ENCODE data around the gene ZBTB18.

The ZBTB18 gene

DNA sequence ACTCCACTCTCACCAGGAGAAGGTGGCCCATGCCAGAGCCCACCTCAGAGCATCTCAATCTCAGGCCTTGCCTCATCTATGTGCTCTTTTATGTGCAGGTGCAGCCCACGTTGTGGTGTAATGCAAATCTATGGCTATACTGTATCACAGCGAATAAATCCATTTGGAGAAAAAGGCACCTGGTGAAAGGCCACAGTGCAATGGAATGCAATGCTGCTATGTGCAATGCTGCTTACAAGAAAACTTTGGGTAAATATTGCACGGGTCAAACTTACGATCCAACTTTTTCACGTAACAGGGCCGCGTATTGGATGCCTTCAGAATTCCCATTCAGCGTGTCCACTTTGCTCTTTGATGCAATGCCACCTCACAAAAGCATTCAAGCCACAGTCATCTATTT lies 13.5 kb downstream of the ZBTB18 start:
- no peak for DNase-seq

DNA sequence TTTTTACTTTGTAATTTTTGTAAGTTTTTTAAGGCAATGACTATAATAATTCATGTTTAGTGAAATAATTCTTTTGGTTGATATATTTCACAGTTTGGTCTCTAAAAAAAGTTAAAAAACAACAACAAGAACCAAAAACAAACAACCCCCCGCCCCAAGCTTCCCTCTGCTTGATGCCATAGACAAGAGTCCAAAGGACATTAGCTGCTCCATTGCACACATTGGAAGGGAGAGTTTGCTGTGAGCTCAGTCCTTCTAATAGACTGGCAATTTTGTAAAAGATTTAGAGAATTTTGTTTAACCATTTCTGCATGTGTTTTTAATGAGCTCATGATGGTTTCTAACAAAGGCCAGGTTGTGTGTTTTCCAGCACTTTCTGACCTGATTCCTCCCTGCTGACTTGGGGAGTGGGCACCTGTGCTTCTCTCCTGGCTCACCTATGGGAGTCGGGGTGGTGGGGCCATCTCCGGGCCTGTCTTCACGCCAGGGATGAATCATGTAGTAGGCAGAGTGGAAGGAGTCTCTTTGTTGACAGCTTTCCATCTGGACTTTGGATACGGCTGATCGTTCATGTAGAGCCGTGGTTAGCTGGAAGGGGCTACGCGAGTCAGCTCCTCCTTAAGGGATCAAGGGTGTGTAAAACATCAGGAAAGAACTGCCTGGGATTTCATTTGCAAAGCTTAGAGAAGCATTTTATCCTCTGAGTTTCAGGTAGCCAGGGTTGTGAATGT lies 14.1 kb downstream of the ZBTB18 start:
- DNase-seq, result no peak

DNA sequence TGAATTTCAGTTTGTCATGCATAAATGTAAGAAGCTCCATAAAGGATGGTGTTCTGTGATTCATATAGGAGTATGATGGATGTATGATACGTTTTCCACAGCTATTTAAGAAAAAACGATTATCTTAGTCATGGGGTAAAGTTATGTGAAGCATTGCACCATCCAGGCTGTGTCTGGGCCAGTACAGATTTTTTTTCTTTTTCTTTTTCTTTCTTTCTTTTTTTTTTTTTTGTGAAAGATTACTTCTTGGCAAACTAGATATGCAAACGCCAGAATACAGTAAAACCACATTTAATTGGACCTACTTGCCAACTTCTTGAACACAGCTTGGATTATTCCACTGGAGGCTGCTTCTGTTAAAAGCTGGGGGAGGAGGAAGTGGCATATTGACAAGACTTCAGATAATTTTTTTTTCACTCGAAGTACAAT lies 14.9 kb downstream of the ZBTB18 start:
- DNase-seq, result no peak

DNA sequence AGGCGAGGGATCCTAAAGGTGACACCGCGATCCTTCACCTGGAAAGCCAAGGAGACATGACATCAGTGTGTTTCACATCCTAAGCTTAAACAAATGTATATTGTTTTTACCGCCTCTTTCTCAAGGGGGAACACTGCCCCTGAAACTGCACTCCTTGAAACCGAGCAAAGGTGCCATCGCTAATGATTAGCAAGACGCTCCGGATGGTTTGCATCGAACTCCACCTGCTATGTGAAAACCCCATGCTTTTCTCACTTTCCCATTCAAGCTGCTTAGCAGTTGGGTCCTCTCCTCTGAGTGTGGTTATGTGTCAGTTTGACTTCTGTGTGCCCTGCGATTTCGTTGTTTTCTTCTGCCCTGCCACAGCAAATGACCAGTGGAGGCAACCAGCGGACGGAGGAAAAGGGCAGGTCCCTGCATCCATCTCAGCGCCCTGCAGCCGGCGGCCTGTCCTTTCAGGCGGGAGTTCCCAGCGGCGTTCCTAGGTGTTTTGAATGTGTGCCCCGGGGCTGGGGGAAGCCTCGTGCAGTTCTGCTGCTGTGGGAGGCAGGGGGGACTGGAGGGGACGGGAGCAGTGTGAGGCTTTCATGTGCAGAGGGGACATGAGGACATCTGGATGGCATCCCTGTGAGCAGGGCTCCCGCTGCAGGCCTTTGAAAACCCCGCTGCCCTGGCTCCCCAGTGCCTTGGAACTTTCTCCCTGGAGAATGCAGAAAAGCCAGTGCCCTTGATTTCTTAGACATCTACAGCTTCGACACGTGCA lies 16.1 kb downstream of the ZBTB18 start:
- DNase-seq, result no peak

DNA sequence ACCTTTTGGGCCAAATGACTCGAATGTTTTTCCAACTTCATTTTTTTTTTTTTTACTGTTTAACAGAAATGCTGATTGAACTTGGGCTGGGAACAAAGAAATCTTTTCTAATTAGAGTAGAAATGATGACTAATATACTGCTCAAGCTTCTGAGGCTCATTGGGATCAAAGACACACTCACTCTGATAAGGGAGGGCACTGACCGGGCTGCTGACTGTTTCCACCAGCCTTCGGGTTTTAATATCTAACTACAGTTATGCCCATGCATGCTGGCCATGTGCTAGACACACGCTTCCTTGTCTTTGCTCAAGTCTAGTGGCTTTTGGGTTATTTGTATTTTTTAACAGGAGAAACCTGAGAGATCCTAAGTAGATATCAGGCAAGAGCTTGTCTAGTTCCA lies 16.8 kb downstream of the ZBTB18 start:
- DNase-seq, result no peak

DNA sequence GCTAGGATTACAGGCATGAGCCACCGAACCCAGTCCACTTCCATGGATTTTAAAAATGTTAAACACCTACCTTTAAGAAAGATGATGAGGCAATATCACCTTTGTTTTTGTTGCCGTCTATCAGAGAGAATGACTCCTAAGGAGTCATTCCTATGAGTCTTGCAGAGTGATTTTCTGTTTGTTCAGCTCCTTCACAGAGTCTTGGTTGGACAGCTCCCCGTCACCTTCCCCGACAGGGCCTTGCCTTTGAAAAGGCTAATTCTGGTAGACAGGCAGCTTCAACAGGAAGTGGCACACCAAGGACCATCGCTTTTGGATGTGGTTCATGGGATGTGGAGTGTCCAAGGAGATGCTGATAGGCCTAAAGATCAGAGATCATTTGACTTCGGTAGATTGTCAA lies 17.5 kb downstream of the ZBTB18 start:
- no peak for DNase-seq

DNA sequence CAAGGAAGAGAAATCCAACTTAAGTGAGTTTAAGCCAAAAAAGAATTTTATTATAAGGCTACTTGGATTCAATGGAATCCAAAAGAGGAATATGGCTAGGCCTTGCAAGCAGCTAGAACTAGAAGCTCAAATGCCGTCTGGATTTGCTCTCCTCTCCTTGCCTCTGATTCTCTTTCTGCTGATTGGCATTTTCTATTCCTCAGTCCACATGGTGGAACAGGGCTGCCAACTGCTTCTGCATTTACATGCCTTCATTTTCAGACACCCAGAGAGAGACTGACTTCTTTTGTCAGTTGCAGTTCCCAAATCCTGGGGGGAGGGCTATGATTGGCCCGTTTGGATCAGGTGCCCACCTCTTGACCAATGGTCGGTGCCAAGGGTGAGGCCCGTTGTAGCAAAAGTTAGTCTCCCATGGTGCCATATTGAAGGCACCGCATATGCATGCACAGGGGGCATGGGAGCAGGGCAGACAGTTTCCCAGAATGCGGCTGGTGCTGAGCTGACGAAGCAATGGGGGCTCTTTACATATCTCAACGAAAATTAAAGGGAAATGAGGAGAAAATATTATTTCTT lies 18.3 kb downstream of the ZBTB18 start:
- no peak for DNase-seq

DNA sequence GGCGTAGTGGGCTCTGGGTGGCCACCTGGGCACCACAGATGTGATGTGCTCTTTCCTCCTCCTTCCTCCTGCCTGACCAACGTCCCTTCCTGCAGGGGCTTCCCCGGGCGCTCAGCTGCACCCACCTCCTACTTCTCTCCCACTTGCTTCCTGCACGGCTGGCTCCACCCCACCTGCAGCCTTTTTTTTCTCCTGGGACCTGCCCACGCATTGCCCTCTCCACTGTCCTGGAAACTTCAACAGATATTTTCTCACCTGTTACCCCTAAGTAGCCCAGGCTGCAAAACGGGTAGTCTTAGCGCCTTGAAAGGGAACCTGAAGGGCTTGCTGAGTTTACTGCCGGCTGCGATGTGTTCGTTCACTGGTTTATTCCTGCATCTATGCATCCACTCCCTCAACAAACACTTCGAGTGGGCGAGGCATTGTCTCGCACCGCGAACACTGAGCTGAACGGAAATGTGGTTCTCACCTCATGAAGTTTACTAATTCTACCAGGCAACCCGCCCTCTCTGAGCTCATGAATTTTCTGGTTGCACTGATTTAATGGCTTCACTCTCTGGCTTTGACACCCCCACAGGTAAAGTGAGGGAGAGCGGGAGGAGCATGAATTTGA lies 23.6 kb downstream of the ZBTB18 start:
- peak; percentile 43 for DNase-seq

DNA sequence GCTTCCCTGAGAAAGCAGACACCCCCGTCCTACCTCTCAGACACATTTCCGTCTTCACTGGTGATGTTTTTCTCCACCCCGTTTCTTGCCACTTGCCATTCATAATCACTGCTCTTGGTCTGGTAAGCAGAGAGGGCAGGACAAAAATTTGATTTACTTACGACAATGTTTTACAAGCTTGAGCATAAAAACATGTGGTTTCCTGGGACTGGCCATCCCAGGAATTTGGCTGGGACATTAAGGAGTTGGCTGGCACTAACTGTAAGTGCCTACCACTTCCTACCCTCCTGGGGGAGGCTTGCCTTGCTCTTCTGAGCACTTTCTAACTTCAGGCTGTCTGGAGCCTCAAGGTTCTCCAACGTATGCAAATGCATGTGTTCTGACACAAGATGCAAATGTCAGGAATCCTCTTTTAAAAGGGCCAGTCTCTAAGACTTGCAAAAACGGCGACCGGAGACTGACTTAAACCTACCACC lies 24.2 kb downstream of the ZBTB18 start:
- no peak for DNase-seq

DNA sequence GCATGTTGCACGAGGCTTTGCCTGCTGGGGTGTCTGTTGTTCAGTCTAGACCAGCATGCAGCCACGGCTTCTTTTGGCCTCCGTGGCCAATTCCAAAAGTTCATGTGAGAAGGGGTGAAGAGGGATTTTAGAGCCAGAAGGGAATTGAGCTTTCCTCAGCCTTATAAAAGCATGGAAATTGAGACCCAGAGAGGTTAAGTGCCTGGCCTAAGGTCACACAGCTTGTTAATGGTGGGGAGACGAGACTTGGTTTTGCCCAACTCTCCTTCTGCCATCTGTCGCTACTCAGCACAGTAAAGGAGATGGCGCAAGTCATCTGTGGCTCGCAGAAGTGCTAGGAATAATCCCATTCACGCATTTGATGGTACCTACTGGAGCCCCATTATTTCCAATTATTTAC lies 25.7 kb downstream of the ZBTB18 start:
- DNase-seq, result no peak

DNA sequence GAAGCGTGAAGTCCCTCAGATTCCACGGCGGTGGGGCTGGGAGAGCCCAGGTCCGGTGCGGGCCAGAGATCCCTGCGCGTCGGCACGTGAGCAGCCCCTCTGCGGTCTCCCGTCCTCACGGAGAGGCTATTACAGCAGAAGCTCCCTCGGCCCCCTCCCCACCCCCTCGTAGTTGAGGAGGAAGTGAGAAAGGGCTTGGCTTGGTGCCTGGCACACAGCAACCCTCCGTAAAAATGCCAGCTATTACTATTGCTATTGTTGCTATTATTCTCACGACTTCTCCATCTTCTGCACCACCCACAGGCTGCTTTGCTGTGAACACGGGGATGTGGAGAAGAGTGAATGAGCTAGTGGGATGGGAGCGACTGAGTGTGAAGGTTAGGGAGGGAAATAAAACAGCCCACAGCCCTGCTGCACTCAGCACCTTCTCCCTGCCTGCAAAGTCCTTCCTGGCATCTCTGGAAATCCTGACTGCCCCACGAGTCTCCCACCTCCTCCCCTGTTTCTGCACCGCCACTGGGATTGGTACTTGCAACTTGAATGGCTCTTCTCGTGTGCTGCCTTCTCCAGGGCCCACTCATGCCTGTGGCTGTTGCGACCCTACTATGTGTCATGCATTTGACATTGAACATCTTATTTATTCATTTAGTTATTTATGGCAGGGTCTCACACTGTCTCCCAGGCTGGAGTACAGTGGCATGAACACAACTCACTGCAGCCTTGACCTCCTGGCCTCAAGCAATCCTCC lies 26.6 kb downstream of the ZBTB18 start:
- no peak for DNase-seq

DNA sequence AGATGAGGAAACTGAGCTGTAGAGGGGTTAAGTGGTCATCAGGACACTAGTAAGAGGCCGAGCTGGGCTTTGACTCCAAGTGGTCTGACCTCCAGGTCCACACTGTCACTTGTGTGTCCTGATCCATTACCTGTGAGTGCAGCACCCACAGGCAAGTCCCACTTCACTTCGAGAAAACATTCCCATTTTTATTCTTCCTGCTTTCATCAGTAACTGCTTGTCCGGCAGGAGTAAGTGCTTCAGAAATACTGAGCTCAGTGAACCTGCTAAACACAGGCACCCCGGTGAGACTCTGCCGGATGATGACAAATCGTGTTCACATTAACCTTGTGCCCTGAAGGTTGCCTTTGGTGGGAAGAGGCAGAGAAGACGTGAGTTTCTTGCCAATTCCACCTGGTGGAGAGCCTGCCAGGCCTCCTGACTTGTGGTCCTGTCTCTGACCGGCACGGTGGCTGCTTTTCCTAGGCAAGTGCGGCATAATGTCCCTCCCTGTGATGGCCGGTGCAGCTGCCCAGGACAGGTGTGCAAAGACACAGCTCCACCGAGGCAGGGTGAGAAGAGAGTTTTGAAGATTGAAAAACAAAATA lies 29.4 kb downstream of the ZBTB18 start:
- DNase-seq, result no peak

DNA sequence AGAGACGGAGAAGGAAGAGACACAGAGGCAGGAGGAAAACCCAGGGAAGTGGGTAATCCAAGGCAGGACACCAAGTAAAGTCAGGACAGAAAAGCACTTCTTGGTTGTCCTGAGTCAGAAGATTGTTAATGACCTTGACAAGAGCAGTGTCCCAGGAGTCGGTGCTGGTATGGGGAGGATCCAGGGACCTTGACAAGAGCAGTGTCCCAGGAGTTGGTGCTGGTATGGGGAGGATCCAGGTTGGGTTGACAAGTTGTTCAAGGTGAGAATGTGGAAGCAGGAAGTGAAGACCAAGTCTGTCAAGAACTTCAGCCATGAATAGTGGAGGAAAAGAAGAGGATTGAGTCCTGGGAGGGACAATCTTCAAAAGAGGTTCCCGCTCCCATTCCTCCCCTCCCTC lies 31.9 kb downstream of the ZBTB18 start:
- no peak for DNase-seq

DNA sequence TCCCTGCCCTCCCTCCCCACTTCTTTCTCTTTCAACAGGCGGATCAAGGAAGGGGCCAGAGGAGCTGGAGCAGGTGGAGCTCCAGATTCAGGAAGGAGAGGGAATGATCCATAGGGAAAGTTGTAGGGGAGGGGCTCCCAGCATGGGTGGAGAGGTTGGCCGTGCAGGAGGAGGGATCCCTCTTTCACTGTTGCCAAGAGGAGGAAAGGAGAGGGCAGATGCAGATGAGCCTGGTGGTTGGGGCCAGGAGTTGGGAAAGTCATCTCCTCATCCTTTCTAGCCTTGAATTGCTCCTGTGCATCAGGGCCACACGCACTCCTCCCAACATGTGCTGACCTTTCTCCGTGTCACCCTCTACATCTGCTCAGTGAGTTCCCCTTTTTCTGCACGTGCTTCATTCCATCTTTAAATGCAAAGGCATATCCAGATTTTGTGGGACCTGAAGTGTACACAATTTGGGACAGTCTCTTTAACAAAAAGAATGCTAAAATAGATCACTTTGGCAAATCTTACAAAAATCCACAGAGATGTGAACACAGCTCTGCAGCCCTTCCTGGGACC lies 32.4 kb downstream of the ZBTB18 start:
- DNase-seq, result no peak

DNA sequence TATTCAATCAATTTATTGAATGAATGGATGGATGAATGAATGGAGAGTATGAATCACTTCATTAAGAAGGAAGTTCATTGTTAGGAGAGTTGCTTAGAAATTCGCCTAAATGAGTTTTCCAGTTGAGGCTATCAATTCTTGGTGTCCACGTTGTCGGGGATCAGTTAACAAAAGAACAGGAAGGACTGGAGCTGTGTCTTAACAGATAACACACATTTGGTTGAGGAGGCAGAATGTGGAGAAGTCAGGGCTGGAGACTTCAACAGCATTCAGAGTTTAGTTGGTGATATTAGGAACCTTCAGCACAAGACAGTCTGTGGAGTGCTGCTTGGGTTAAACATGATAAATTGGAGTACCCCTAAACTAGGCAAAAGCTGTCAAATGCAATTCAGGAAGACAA lies 33.7 kb downstream of the ZBTB18 start:
- no peak for DNase-seq

DNA sequence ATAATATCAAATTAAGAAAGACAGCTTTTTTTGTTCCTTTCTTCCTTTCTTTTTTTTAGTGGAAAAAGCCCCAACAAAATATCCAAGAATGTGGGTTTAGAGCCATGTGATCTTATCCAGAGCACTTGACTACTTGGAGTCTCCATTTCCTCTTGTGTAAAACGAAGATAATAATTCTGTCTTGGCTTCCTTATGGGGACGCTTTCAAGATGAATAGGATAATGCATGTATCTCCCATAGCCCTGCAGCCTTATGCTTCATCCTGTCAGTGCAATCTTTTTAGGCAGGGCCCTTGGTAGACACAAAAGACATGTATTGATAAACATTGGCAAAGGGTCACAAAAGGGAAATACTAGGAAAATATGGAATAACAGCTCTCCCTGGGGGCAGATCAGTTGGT lies 34.8 kb downstream of the ZBTB18 start:
- no peak for DNase-seq

DNA sequence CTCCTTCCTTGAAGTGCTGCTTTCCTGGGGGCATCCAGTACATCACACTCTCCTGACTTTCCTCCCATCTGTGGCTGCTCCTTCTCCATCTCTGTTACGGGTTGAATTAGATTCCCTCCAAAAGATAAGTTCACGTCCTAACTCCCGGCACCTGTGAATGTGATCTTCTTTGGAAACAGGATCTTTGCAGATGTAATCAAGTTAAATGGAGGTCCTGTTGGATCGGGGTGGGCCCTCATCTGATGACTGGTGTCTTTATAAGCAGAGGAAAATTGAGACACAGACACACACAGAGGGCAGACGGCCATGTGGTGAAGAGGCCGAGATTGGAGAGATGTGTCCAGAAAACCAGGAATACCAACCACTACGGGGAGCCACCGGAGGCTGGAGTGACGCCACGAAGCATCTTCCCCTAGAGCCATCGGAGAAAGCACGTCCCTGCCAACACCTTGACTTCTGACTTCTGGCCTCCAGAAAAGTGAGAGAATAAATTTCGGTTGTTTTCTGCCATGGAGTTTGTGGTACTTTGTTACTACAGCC lies 36.0 kb downstream of the ZBTB18 start:
- DNase-seq, result no peak

DNA sequence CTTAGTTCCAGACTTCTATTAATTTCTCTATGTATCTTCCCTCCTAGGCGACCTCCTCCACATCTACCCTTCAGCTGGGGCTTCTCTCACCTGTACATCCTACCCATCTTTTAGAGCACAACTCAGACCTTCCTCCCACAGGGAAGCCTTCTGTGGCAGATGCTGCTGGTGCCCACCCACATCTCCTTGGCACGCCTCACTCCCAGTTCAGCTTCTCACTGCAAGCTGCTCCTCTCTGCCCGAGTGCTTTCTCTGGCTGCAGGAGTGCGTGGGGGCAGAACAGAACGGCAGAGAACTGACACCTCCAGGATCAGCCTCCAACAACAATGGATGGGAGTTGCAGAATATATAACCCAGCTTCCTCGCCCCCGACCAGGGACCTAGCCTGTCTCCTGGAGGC lies 36.5 kb downstream of the ZBTB18 start:
- no peak for DNase-seq

DNA sequence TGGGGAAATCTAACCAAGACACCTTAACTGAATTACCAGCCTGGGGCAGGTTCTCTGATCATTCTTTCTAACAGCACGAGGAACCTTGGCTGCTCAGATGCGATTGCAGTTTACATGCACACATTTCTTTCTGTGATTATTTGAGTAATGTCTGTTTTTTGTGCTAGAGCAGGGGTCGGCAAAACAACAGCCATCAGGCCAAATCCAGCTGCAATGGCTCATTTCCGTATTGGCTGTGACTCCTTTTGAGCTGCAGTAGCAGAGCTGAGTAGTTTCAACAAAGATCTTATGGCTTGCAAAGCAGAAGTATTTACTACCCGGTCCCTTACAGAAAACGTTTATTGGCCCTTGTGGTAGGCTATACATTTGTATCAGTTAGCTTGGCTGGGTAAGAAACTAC lies 37.1 kb downstream of the ZBTB18 start:
- no peak for DNase-seq

DNA sequence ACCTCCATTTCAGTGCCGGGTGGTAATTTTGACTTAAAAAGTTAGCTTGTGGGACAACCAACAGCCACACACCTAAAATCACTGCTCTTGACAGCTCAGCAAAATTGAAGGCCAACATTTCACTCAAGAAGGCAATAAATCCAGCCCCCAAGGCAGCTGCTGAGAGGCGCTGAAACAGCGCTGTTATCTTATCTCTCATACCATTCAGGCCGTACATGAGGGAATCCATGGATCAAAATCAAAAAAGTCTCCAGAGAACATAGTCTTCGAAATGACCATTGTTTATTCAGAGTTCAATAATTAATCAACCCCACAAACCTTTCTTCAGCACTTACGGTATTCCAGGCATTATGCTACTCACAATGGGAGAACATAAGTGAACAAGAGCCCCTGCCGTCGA lies 38.5 kb downstream of the ZBTB18 start:
- DNase-seq, result no peak

DNA sequence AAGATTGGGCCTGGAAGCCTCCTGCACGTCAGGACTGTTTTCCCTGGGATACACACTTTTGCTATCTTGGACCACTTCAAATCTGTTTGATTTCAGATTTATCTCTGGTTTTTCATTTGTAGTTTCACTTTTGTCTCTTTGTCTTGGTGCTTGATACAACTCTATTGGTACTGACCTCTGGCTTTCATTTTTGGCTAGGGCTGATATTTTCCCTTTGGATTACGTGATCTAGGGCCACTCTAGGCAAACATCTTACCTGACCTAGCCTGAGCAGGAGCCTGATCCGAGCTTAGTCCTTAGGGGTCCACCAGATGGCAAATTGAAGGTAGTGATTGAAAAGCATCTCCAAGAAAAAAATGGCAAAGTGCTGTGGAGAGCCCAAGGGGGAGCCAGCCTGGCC lies 39.6 kb downstream of the ZBTB18 start:
- DNase-seq, result no peak

All from effector CD8-positive, alpha-beta T cell (primary cell).